HL-60/S4 treated with phorbol 12-myristate 13-acetate at 8.2 ng/mL for 4 days and 3 days (cell line): Measurements from ENCODE around the gene CFAP61.
"Not testable (repeated sequence)": the region's sequence is repeated elsewhere in the genome, so short reads cannot be mapped to it uniquely, and the experiment has no call there.

Source experiments
- in situ Hi-C: fragments of 300-500 bp; cut with MboI; formaldehyde crosslinking; loops from 2 replicates; pipeline ENCODE4 v1.15.0; 2022; ENCODE audit warnings: low sequenced_read_pairs

CFAP61 gene

DNA sequence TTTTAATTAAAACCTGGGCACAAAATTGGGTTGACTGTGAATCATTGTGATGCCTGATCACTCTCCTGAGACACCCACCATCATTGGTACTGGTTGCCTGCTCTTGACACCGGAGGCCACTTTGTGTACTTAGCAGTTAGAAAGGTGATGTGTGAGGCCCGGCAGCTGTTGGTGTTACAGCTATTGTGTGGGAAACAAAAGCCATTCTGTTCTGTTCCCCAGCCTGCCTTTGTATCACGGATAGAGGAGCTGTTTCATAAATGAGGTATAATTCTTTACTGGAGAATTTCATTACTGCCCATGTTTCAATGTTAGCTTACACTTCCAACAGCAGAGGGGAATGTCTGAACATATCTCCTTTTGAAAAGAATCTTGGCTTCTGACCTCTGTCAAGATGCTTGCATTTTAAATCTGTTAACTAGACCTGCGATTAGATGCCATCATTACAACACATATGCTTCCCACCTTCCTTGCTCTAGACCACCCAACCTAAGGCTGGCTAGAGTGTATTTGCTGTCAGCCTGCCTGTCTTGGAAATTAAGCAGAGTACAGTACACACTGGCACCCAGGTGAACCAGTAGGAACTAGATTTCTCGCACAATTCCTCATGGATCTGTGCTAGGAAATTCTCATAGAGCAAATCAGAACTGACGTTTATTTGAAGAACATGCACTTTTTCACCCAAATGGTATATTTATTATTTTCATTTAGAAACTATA lies 173.2 kb downstream of the CFAP61 start:
- in situ Hi-C loops, result no loop called here

DNA sequence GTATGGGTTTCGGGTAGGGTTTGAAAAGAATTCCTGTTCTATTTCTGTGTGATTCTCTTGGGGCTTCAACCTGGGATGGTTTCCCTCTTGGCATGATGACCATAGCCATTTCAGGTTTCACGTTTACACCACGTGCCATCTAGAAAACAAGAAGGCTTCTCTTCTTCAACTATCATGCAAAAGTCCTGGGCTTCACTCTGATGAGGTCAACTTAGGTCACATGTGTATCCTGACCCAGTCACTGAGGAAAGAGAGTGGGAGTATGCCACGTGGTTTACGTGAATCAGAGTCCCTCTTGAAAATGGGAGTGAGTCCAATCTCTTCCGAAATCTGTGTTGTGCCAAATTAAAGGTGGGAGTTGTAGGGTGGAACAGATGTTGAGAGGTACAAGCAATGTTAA lies 174.2 kb downstream of the CFAP61 start:
- in situ Hi-C loops, result no loop called here

DNA sequence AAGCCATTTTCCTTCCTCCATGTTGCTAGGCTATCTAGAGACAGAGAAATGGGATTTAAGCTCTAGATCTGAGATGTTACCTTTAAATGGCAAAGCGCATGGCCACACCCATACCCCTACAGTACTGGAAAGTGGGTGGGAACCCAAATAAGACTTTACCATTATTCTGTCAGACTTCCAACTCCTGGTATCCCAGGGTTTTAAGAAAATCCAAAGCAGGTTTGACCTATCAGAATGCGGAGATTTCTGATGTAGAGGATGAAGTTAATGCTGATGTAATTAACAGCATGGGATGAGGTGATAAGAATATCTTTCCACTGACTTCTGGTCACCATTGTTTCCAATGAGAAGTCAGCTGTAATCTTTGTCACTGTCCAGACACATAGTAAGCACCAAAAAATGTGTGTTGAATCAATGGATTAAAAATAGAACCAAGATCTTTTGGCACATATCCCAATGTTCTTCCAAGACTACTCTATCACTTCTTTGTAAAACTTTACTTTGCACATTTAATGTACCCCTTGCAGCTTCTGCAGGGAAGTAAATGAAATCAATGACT lies 174.8 kb downstream of the CFAP61 start:
- in situ Hi-C loops, result no loop called here

DNA sequence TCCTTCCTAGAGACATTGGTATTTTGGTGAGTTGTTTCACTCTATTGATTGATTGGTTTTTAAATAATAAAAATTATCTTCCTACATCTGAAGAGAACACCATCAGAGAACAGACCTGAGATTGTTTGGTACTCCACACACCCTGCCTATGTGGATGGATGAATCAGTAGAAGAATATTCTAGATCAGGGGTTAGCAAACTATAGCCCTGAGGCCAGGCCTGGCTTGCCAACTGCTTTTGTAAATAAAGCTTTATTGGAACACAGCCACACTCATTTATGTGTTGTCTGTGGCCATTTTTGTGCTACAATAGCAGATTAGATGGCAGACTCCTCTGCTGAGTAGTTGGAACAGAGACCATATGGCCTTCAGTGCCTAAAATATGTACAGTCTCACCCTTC lies 176.0 kb downstream of the CFAP61 start:
- in situ Hi-C loops, result no loop called here

DNA sequence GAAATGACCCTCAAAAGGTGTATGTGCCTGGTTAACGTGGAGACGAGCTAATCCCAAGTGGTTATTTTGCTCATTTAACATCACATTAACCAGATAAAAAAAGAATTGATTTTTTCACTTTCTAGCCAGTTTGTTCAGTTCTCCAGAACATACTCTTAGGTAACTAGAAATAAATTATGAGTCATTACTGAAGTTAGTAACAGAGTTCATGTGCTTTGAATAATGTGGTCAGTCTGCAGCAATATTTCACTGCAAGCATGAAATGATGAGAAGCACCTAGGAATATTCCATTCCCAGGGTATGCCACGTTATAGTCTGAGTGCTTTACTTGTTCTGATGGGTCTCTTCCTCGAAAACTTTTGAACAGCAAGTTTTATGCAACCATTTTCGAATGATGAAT lies 177.3 kb downstream of the CFAP61 start:
- in situ Hi-C loops, result no loop called here

DNA sequence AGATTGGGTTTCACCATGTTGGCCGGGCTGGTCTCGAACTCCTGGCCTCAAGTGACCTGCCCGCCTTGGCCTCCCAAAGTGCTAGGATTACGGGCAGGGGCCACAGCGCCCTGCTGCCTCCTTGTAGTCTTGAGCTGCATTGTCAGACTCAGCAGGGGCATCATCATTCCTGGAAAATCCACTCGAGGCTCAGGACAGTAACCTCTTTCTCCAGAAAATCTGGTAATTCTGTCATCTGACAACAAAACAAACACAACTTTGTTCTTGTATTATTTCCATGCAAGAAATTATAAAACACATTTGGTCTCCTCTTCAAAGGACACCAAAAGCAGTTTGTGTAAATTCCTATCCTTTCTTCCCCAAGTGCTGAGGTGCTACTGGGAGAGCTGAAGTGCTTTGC lies 178.4 kb downstream of the CFAP61 start:
- in situ Hi-C loops, result no loop called here

DNA sequence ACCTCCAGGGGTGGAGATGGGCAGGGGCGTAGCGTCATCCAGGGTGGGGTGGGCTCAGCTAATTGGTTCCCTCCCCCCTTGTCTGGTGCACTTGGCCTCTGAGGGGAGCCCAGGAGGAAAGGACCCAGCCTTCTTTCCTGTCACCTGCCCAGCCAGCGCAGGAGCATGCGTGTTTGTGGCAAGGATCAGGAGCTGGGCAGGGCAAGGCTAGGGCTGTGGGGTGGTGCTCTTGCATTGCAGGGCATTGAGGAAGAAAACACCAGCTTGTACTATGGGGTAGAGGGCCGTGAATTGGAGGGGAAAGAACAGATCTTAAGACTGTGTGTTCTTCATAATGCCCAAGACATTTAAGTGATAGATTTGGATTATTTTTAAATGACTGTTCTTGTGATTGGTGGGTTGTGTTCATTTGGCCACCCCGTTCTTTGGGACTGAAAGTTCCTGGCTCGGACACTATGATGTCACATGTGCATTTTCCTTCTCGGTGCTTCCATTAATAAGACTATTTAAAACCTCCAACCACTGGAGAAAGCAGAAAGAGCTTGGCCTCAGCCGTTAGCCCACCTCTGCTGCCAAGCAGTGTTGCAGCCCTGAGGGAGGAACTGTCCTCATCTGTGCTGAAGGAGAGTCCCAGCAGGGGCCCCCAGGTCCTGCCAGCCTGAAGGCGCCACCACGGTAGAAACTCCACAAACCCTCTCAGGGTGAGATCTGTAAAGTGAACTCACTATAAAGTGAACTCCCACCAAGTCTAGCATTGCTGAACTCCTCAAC lies 179.4 kb downstream of the CFAP61 start:
- in situ Hi-C loops, result no loop called here

DNA sequence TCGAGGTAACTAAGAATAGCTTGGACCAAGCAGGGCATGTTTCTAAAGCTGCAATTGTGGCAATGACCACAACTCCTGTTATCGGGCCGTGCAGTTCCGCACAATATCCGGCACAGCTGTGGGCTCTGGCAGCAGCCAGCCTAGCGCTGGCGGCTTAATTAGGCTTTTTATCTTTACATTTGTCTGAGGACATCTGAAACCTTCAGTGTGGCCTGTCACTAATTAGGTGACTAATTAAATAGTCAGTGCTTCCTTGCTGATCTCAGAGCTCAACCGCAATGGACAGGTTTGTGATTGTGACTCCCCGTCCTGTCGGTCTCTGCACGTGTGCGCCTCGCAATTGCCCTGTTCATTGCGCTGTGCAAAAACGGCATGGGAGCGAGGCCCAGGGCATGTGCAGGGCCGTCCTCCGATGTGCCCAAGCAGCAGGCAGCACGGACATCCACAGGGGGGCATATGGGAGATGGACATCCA lies 180.7 kb downstream of the CFAP61 start:
- in situ Hi-C loops, result no loop called here

DNA sequence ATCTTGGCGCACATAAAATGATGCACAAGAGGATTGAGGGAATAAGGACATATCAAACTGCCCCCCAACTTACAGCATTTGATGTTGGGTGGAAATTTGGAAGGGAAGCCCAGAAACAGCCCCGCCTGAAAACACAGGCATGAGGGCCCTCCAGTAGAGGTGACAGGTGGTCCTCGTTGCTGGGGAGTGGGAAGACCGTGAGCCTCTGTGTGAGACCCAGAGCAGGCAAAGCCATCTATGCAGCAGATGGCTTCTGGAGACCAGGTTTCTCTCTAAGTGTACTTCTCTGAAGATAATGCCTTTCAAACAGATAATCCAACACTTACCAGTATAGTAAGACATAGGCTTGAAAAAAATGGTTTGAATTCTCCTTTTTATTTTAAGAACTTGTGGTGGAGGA lies 183.3 kb downstream of the CFAP61 start:
- in situ Hi-C loops, result no loop called here

DNA sequence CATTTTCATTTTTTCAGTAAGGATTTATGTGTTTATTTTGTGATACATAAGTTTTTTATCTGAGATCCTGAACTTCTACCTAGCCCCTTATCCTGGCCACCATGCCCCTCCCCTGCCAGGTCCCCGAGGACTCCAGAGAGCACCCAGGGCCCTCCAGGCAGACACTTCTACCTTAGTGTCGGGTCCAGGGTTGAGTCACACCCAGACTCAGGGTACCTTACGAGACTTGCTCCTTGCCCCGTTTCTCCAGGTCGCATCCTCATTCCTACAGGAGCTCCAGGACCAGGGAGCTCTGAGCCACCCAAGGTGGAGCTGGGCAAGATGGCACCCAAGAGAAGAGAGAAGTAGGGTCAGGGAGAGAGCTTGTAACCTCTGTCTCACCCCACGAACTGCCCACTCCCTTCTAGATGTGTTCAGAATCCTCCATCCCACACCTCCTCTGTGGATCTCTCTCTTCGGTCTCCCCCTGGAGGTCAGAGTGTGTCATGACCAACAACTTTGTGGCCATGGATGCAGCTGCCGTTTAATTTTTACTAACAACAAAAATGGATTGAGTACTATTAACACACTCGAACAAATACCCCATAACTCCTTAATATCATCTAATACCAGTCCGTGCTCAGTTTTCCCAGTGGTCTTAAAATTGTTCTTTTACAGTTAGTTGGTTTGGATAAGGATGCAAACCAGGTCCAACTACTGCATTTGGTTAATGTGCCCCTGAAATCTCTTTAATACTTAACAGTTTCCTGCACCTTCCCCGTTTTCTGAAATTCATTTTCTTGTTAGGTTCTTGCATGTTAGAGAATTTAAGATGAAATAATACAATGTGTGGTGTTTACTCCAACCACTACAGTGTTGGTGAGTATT lies 185.0 kb downstream of the CFAP61 start:
- in situ Hi-C loops, result no loop called here

DNA sequence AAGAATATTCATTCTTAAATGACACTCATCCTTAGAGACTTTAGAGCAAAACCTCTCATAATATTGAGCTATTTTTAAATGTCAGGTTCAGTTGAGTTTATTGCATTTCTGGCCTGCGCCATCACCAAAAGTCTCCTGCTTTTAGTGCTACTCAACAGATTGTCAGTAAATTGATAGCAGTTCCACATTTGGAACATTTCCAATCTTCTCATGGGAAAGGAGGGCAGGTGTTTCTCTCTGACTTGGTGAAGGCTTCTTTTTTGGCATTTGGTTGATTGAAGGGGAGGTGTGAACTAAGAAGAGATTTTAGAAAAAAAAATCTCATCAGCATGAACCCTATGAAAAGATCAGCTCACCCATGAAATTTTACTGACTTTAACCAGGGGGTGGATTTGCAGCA lies 189.6 kb downstream of the CFAP61 start:
- in situ Hi-C loops, result no loop called here

DNA sequence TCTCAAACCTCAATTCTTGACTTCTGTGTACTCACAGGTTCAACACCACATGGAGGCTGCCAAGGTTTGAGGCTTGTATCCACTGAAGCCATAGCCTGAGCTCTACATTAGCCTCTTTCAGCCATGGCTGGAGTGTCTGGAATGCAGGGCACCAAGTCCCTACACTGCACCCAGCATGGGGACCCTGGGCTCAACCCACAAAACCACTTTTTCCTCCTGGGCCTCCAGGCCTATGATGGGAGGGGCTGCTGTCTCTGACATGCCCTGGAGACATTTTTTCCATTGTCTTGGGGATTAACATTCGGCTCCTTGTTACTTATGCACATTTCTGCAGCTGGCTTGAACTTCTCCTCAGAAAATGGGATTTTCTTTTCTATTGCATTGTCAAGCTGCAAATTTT lies 192.1 kb downstream of the CFAP61 start:
- in situ Hi-C loops, result not testable (repeated sequence)

DNA sequence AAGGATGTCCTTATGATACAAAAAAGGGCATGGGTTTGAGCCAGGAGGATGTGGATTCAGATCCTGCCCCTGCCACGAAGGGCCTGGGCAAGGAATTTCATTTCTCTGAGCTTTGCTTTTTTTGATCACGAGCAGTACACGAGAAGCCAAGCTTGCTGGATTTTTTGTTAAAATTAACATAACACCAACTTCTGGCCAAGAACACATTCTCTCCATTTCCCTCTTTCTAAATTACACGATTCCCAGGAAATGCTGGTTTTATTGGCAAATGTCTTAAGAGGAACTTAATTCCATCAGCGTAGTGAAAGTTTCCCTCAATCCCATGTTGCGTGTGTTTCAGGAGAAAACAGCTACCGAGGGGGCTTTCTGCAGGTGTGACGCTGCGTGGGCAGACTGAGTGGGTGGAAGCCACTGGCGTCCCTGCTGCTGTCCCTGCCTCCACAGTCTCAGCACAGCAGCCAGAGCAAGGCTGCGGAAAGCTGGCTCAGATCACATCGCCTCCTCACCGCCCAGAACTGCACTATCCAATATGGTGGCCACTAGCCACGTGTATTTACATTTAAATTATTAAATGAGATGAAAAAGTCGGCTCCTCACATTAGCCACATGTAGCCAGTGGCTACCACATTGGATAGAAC lies 194.8 kb downstream of the CFAP61 start:
- in situ Hi-C loops, result no loop called here

DNA sequence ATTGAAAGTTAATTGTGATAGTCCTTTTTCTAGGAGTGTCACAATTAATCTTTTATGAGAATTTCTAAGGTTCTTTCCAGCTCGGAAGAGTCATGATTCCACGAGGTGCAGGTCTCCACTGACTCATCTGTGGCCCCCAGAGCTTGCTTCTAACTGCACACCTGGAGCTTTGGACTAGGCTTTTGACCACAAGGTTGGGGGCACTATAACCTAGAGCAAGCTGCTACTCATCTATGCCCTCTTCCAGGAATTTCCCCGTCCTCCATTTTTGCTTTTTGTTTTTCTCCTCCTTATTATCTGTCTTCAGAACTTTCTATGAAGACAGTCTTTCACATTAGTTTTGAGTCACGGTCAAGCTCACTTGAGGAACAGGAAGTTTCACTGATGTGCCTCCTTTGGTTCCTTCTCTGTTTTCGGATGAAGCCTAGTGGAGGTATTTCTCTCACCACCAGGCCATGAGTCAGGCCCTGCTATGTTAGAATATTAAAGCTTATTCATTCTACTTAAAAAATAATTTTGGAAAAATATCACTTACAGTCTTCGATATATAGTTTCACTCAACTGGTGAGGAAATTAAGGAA lies 196.4 kb downstream of the CFAP61 start:
- in situ Hi-C loops, result no loop called here

DNA sequence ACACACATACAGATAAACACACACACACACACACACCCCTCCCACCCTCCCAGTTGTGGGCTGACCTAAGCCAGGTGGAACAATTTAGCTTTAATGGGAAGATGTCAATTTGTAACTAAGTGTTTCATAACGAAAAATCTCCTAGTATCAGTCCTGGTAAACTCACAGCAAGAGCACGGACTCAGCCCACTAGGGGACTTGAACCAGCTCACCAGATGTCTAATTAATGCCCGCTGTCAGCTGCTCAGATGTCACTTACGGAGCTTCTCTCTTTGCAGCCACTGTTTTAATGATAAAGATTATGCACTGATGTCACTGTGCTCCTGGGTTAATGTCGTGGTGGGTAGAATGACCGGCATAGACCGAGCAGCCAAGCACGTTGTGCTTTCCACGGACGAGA lies 199.0 kb downstream of the CFAP61 start:
- in situ Hi-C loops, result loop anchor here (25.0 kb wide), 1 partner anchor 89 kb away; no protein-coding TSS in a partner anchor

DNA sequence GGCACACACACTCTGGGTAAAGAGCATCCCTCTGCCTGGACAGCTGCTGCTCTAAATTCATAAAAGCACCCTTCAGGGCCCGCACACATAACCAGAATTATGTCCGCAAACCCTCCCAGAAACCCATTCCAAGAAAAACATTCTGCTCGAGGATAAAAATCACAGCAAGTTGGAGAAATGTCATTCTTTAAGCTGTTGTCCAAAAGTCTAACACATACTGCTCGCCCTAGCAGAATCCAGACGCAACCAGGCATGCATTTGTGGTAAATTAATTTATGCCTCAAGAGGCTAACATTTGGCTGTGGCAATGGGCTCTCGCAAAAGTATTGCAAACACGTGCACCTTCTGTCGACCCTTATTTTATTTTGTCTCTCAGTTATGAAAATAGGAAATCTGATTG lies 199.5 kb downstream of the CFAP61 start:
- in situ Hi-C loops, result loop anchor here (25.0 kb wide), 1 partner anchor 90 kb away; no protein-coding TSS in a partner anchor

DNA sequence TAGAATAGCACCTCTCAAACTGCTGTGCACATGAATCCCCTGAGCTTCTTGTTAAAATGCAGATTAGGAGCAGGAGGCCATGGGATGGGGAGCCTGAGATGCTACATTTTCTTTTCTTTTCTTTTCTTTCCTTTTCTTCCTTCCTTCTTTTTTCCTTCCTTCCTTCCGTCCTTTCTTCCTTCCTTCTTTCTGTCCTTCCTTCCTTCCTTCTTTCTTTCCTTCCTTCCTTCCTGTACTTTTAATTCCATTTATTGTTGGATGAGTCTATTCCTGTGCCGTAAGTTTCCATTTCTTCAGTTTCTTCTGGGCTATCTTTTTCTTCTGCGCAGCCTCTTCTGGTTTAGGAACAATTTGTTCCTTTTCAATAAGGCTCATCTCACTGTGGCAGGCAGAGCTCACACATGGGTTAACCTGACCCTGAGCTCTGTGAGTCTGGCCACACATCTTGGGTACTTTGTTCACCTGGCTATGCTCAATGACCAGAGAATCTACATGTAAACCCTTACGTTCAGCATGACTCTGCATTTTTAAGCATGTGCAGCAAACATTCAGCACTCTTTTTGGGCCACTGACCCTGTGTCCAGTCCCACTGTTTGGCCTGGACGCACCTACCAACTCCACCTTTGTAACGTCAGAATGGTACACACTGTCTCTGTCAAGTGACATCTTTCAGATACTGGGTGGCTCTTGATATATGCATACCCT lies 200.9 kb downstream of the CFAP61 start:
- in situ Hi-C loops, result loop anchor here (25.0 kb wide), 1 partner anchor 91 kb away; no protein-coding TSS in a partner anchor

DNA sequence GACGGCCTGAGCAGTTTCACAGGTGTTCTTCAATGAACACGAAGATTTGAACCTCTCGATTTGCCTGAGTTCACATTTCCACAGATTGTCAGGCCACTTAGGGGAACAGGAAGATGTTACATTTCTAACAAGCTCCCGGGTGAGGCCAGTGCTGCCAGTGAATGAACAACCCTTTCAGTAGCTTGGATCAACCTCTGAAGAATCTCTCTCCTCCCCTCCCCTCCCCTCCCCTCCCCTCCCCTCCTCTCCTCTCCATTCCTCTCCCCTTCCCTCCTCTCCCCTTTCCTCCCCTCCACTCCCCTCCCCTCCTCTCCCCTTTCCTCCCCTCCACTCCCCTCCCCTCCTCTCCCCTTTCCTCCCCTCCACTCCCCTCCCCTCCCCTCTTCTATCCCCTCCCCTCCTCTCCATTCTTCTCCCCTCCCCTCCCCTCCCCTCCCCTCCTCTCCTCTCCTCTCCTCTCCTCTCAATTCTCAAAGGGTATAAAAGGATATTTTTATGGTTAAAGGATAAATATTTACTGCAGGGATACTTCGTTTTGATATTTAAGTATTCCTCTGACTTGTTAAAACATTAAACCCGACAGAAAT lies 201.5 kb downstream of the CFAP61 start:
- in situ Hi-C loops, result loop anchor here (25.0 kb wide), 1 partner anchor 92 kb away; no protein-coding TSS in a partner anchor

DNA sequence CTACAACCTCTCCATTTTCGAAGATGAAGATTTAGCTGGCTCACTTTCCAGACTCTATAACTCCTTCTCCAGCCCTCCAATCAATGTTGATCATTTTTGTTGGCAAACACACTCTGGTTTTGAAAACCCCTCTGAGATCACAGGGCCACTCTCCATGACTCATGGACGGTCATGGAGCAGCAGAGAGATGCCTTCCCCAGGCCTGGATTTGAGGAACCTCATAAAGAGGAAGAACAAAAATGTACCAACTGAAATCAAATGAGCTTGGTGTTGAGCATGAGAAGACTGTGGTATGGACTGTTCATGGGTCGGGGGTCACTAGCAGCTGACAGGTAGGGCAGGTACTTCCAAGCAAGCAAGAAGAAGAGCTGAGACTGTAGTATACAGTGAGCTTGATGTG lies 202.8 kb downstream of the CFAP61 start:
- in situ Hi-C loops, result loop anchor here (25.0 kb wide), 1 partner anchor 93 kb away; no protein-coding TSS in a partner anchor
